IMR-90 (cell line): ENCODE results near the gene MRPL34. TPM values are rescaled to one million over a fixed set of nuclear protein-coding genes. Genes with fewer than 3 reads are reported as not detected.

Experiments used
- ATAC-seq: fragments of 200-7000 bp; cut with Tn5 transposase; 2 replicates; pipeline ENCODE4 v1.9.1; 2020; ENCODE audit warnings: low read depth, mild to moderate bottlenecking, moderate library complexity
- BruUV-seq: library from RNA; stranded (reverse); fragments of 400-500 nt; replicated peaks from 2 replicates; lab custom pipeline; 2021; lab: Mats Ljungman, UMichigan
- CTCF ChIA-PET: fragments of 300-600 bp; formaldehyde crosslinking; extraction: SDS; loops from one replicate; lab custom pipeline; 2021; ENCODE audit warnings: antibody characterized with exemption; lab: Yijun Ruan, JAX
- POLR2A ChIA-PET: fragments of 300-600 bp; sonication (Branson Sonifier 250); formaldehyde crosslinking; loops from one replicate; lab custom pipeline; 2022; ENCODE audit warnings: antibody characterized with exemption; ENCODE audit not compliant: unreplicated experiment; lab: Charles Lee
- DNase-seq: peaks from one replicate; pipeline ENCODE4 v3.0.0; 2013
- H2AFZ ChIP-seq: replicated peaks from 2 replicates; pipeline ENCODE3; 2013; ENCODE audit warnings: low read length, mild to moderate bottlenecking; ENCODE audit not compliant: poor library complexity
- H2AK5ac ChIP-seq: 2 replicates; pipeline ENCODE4 v1.6.1; 2013; ENCODE audit warnings: low read depth, low read length, inconsistent platforms
- H2AK9ac ChIP-seq: replicated peaks from 2 replicates; pipeline ENCODE3; 2013; ENCODE audit warnings: mild to moderate bottlenecking, low read depth, low read length, moderate library complexity; ENCODE audit not compliant: poor library complexity
- H2BK120ac ChIP-seq: 2 replicates; pipeline ENCODE4 v1.6.1; 2013; ENCODE audit warnings: low read depth, low read length, inconsistent platforms
- H2BK15ac ChIP-seq: 3 replicates; pipeline ENCODE4 v1.6.1; 2013; ENCODE audit warnings: low read depth, low read length, inconsistent platforms
- H2BK20ac ChIP-seq: 2 replicates; pipeline ENCODE4 v1.6.1; 2013; ENCODE audit warnings: low read depth, mild to moderate bottlenecking, inconsistent platforms, low read length, moderate library complexity
- H2BK5ac ChIP-seq: 2 replicates; pipeline ENCODE4 v1.6.1; 2013; ENCODE audit warnings: mild to moderate bottlenecking, low read depth, low read length, inconsistent platforms; ENCODE audit not compliant: poor library complexity, severe bottlenecking
- H3K14ac ChIP-seq: replicated peaks from 2 replicates; pipeline ENCODE4 v1.6.1; 2013; ENCODE audit warnings: low read depth, low read length, inconsistent platforms
- H3K18ac ChIP-seq: 2 replicates; pipeline ENCODE4 v1.6.1; 2013; ENCODE audit warnings: low read depth, low read length, control low read depth
- H3K23ac ChIP-seq: 2 replicates; pipeline ENCODE4 v1.6.1; 2013; ENCODE audit warnings: low read depth, low read length, inconsistent platforms
- H3K27ac ChIP-seq: 2 replicates; pipeline ENCODE4 v1.5.1; 2013; ENCODE audit warnings: mild to moderate bottlenecking, control low read depth, low read length; ENCODE audit not compliant: insufficient read depth
- H3K27me3 ChIP-seq: 2 replicates; pipeline ENCODE4 v1.6.1; 2013; ENCODE audit warnings: low read length; ENCODE audit not compliant: control insufficient read depth, insufficient read depth
- H3K36me3 ChIP-seq: 2 replicates; pipeline ENCODE4 v1.6.1; 2013; ENCODE audit warnings: low read length, mixed read lengths; ENCODE audit not compliant: control insufficient read depth, insufficient read depth
- H3K4ac ChIP-seq: 2 replicates; pipeline ENCODE4 v1.6.1; 2013; ENCODE audit warnings: low read depth, low read length, inconsistent platforms
- H3K4me1 ChIP-seq: 2 replicates; pipeline ENCODE4 v1.6.1; 2013; ENCODE audit warnings: low read length, mixed read lengths; ENCODE audit not compliant: control insufficient read depth, insufficient read depth
- H3K4me2 ChIP-seq: 2 replicates; pipeline ENCODE4 v1.6.1; 2013; ENCODE audit warnings: low read depth, mild to moderate bottlenecking, control low read depth, low read length, moderate library complexity
- H3K4me3 ChIP-seq: 2 replicates; pipeline ENCODE4 v1.5.1; 2013; ENCODE audit warnings: low read depth, mild to moderate bottlenecking, control low read depth, low read length, moderate library complexity; ENCODE audit not compliant: insufficient read depth
- H3K56ac ChIP-seq: 2 replicates; pipeline ENCODE4 v1.6.1; 2013; ENCODE audit warnings: low read length, inconsistent platforms; ENCODE audit not compliant: insufficient read depth; ENCODE audit errors: extremely low read depth
- H3K79me1 ChIP-seq, 2 experiments: 2 replicates each; pipeline ENCODE4 v1.6.1; 2013; ENCODE audit warnings: low read length in 2 of 2, inconsistent platforms in 1 of 2, low read depth in 1 of 2
- H3K9ac ChIP-seq: 2 replicates; pipeline ENCODE4 v1.6.1; 2013; ENCODE audit warnings: low read depth, low read length, control low read depth
- H3K9me1 ChIP-seq: 2 replicates; pipeline ENCODE4 v1.6.1; 2013; ENCODE audit warnings: low read length, inconsistent platforms; ENCODE audit not compliant: insufficient read depth
- H3K9me3 ChIP-seq: 2 replicates; pipeline ENCODE4 v1.6.1; 2013; ENCODE audit warnings: low read length; ENCODE audit not compliant: control insufficient read depth, insufficient read depth
- H4K20me1 ChIP-seq: 2 replicates; pipeline ENCODE4 v1.6.1; 2013; ENCODE audit warnings: low read length, inconsistent platforms; ENCODE audit not compliant: insufficient read depth
- H4K5ac ChIP-seq: 2 replicates; pipeline ENCODE4 v1.6.1; 2013; ENCODE audit warnings: mild to moderate bottlenecking, low read depth, low read length, control low read depth
- H4K8ac ChIP-seq, 2 experiments: 2 replicates each; pipeline ENCODE4 v1.6.1; 2013; ENCODE audit warnings: low read depth in 2 of 2, low read length in 2 of 2, control low read depth in 1 of 2, inconsistent platforms in 1 of 2
- H4K91ac ChIP-seq: 2 replicates; pipeline ENCODE4 v1.6.1; 2013; ENCODE audit warnings: low read depth, low read length, inconsistent platforms; ENCODE audit not compliant: insufficient read depth
- BHLHE40 ChIP-seq: fragments of 150-350 bp; IDR thresholded peaks from 2 replicates; pipeline ENCODE4 v1.6.1; 2016; ENCODE audit warnings: mild to moderate bottlenecking, low read depth, low read length
- CEBPB ChIP-seq: IDR thresholded peaks from 2 replicates; pipeline ENCODE4 v1.6.1; 2012; ENCODE audit warnings: low read depth, low read length, improper control_type of control experiment
- CHD1 ChIP-seq: IDR thresholded peaks from 2 replicates; pipeline ENCODE4 v1.6.1; 2012; ENCODE audit warnings: low read depth, low read length, improper control_type of control experiment
- CTCF ChIP-seq: conservative IDR thresholded peaks from 2 replicates; pipeline ENCODE4 v1.5.1; 2012; ENCODE audit warnings: mild to moderate bottlenecking, low read depth, low read length, improper control_type of control experiment
- FOS ChIP-seq: fragments of 150-350 bp; IDR thresholded peaks from 2 replicates; pipeline ENCODE4 v1.6.1; 2016; ENCODE audit warnings: low read depth, low read length
- MAFK ChIP-seq: IDR thresholded peaks from 2 replicates; pipeline ENCODE4 v1.6.1; 2012; ENCODE audit warnings: low read depth, low read length, improper control_type of control experiment
- MAZ ChIP-seq: IDR thresholded peaks from 2 replicates; pipeline ENCODE4 v1.6.1; 2012; ENCODE audit warnings: low read depth, mild to moderate bottlenecking, low read length, improper control_type of control experiment, moderate library complexity, borderline replicate concordance
- MXI1 ChIP-seq: IDR thresholded peaks from 2 replicates; pipeline ENCODE4 v1.6.1; 2012; ENCODE audit warnings: low read depth, mild to moderate bottlenecking, low read length, moderate library complexity, borderline replicate concordance
- NFE2L2 ChIP-seq: fragments of 150-350 bp; IDR thresholded peaks from 2 replicates; pipeline ENCODE4 v1.6.1; 2016; ENCODE audit warnings: low read depth, mild to moderate bottlenecking, low read length
- POLR2A ChIP-seq: IDR thresholded peaks from 2 replicates; pipeline ENCODE4 v1.6.1; 2012; ENCODE audit warnings: mild to moderate bottlenecking, low read depth, low read length
- RAD21 ChIP-seq: IDR thresholded peaks from 2 replicates; pipeline ENCODE4 v1.6.1; 2012; ENCODE audit warnings: low read length, improper control_type of control experiment
- RCOR1 ChIP-seq: IDR thresholded peaks from 2 replicates; pipeline ENCODE4 v1.6.1; 2012; ENCODE audit warnings: mild to moderate bottlenecking, low read length, improper control_type of control experiment; ENCODE audit not compliant: insufficient replicate concordance
- RFX5 ChIP-seq: IDR thresholded peaks from 2 replicates; pipeline ENCODE4 v1.8.0; 2012; ENCODE audit warnings: low read depth, mild to moderate bottlenecking, low read length, moderate library complexity
- SMC3 ChIP-seq: fragments of 150-350 bp; IDR thresholded peaks from 2 replicates; pipeline ENCODE4 v1.6.1; 2016; ENCODE audit warnings: low read depth, mild to moderate bottlenecking, antibody characterized with exemption, low read length, moderate library complexity
- WGBS, 2 experiments: methylation state at CpG; one replicate each; pipeline versions ENCODE4 v1.1.5 to v1.1.7; 2013; ENCODE audit warnings: missing lambda C conversion rate in 2 of 2; ENCODE audit not compliant: insufficient read length in 1 of 2; ENCODE audit errors: extremely low coverage in 2 of 2; 5-methylcytosine and 5-hydroxymethylcytosine counted together
- dilution Hi-C: fragments of 300-500 bp; cut with HindIII; formaldehyde crosslinking; loops from one replicate; pipeline ENCODE4 v1.14.3; 2018; ENCODE audit warnings: low sequenced_read_pairs; ENCODE audit not compliant: unreplicated experiment
- in situ Hi-C: fragments of 300-500 bp; cut with MboI; formaldehyde crosslinking; loops from 3 replicates; pipeline ENCODE4 v1.14.3; 2019; ENCODE audit warnings: low sequenced_read_pairs, inconsistent platforms, mixed read lengths
- intact Hi-C: fragments of 100-400 bp; cut with micrococcal nuclease; formaldehyde crosslinking; loops from 2 replicates; pipeline ENCODE4 v1.10.0; 2022
- polyA plus RNA-seq, 3 experiments: library from polyadenylated mRNA; depleted of rRNA; stranded (reverse); fragments of >200 nt; gene quantifications; 2 replicates each; pipeline ENCODE4 v1.2.3, GENCODE V29; 2012; ENCODE audit warnings: low replicate concordance in 1 of 3
- total RNA-seq: library from RNA; depleted of rRNA; stranded (reverse); fragments of >200 nt; gene quantifications from 2 replicates; pipeline ENCODE4 v1.2.3, GENCODE V29; 2012
- TF ChIP-seq, protein P1 (sequence below): fragments of 150-350 bp; IDR thresholded peaks from 2 replicates; pipeline ENCODE4 v1.6.1; 2017; ENCODE audit warnings: mild to moderate bottlenecking, antibody characterized with exemption, low read length, low read depth
- TF ChIP-seq, protein P2 (sequence below): fragments of 150-350 bp; IDR thresholded peaks from 2 replicates; pipeline ENCODE4 v1.6.1; 2016; ENCODE audit warnings: low read depth, mild to moderate bottlenecking, low read length, moderate library complexity, borderline replicate concordance

MRPL34 gene
- total and polyA plus RNA-seq, 2 of the 4 experiments (the other 2 are of a cell fraction) = 7.3 to 37.0 TPM

GRCh38 chr19:17325133-17325532, 19.5 kb downstream of the MRPL34 start:
- Histone ChIP-seq H3K4me2 (no peak overlapping the region), H3K27ac (no peak overlapping the region), H2AFZ (no peak overlapping the region), H3K27me3 (no peaks in the 10 kb centered on the region), H3K14ac (no peak overlapping the region), H3K18ac (no peak overlapping the region), H2BK15ac (no peak overlapping the region), H3K23ac (no peak overlapping the region), H3K36me3 (peaks cover 32% of the 10 kb centered on the region), H4K8ac (no peak overlapping the region), H3K9me1 (no peaks in the 10 kb centered on the region), H4K20me1 (peaks cover 8% of the 10 kb centered on the region; the same call in 1 of the 2 replicates), H2AK9ac (no peak overlapping the region), H3K9me3 (no peaks in the 10 kb centered on the region), H3K4ac (no peak overlapping the region), H3K4me3 (no peak overlapping the region), H2BK20ac (no peak overlapping the region), H4K5ac (no peak overlapping the region), H4K91ac (no peak overlapping the region), H2AK5ac (no peak overlapping the region), H3K79me1 (peaks cover 0 to 5% of the 10 kb centered on the region in 2 experiments; a peak in 1 of 4 replicates), H3K56ac (no peak overlapping the region), H3K4me1 (no peaks in the 10 kb centered on the region), H2BK5ac (no peak overlapping the region), H2BK120ac (no peak overlapping the region), H3K9ac (no peak overlapping the region)
- WGBS, 2 experiments = 94% methylated on average over 11 of the region's 20 CpGs; no CpG with 5 or more reads in 1 of the 2 experiments
- dilution Hi-C loops = no loop called here
- intact Hi-C loops = no loop called here
- ChIA-PET POLR2A (interaction anchor here (1.0 kb wide), 1 partner anchor 9 kb away, joined by 3 read pairs; the partner anchor contains the start of gene ANO8), CTCF (interaction anchor here (0.6 kb wide), 1 partner anchor 19 kb away, joined by 7 read pairs; no protein-coding TSS in a partner anchor)
- no peak for ATAC-seq
- TF ChIP-seq CEBPB (no peak), CHD1 (no peak), RFX5 (no peak), POLR2A (no peak), NFE2L2 (no peak), FOS (no peak), MAFK (no peak), RAD21 (no peak), MAZ (no peak), CTCF (no peak), BHLHE40 (no peak), MXI1 (no peak), RCOR1 (no peak), SMC3 (no peak)
- TF ChIP-seq, protein P1, sequence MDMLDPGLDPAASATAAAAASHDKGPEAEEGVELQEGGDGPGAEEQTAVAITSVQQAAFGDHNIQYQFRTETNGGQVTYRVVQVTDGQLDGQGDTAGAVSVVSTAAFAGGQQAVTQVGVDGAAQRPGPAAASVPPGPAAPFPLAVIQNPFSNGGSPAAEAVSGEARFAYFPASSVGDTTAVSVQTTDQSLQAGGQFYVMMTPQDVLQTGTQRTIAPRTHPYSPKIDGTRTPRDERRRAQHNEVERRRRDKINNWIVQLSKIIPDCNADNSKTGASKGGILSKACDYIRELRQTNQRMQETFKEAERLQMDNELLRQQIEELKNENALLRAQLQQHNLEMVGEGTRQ = no peak
- TF ChIP-seq, protein P2, sequence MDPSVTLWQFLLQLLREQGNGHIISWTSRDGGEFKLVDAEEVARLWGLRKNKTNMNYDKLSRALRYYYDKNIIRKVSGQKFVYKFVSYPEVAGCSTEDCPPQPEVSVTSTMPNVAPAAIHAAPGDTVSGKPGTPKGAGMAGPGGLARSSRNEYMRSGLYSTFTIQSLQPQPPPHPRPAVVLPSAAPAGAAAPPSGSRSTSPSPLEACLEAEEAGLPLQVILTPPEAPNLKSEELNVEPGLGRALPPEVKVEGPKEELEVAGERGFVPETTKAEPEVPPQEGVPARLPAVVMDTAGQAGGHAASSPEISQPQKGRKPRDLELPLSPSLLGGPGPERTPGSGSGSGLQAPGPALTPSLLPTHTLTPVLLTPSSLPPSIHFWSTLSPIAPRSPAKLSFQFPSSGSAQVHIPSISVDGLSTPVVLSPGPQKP = no peak
- no TSS peak for BruUV-seq
- in situ Hi-C loops = no loop called here
- DNase-seq = no peak
